Mononuclear cell (primary cell): ENCODE measurements around the gene CSK. TPM values are rescaled to one million over a fixed set of nuclear protein-coding genes. Genes with fewer than 3 reads are reported as not detected.
A peak's percentile ranks its signal among the peaks of the same experiment; 100 is the strongest.

Experiments
- H3K27me3 ChIP-seq: 2 replicates; pipeline ENCODE4 v1.6.0; 2011; ENCODE audit warnings: low read length, control low read depth; ENCODE audit not compliant: insufficient read depth
- H3K4me1 ChIP-seq: 2 replicates; pipeline ENCODE4 v1.5.1; 2011; ENCODE audit warnings: mild to moderate bottlenecking, low read length, control low read depth; ENCODE audit not compliant: insufficient read depth
- H3K4me3 ChIP-seq: 2 replicates; pipeline ENCODE4 v1.5.1; 2011; ENCODE audit warnings: mild to moderate bottlenecking, low read length, moderate library complexity
- H3K9me3 ChIP-seq: 2 replicates; pipeline ENCODE4 v1.5.1; 2011; ENCODE audit warnings: low read depth, mild to moderate bottlenecking, control low read depth, low read length
- total RNA-seq: library from RNA; depleted of rRNA; stranded (reverse); fragments of >200 nt; gene quantifications from one replicate; pipeline ENCODE4 v1.2.3, GENCODE V29; 2012

Gene CSK
- total RNA-seq, 1 donor: 84.8 TPM

GRCh38 chr15:74789171-74789631 is 7.3 kb downstream of the CSK start:
- H3K9me3 ChIP-seq: no peaks in the 10 kb centered on the region

DNA sequence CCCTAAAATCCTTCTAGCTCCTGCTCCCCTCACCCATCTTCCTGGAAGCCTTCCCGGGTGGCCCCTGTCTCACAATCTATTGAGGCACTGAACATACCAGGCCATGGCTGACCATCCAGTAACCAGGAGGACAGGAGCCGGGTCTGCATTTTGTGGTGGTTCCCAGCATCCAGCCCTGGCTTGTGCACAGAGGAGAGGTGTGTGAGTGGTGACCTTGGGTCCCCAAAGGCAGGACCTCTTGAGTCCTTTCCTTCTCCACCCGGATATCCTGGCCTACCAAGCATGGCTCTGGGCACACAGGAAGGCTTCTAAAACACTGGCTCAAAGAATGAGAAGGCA is 7.8 kb downstream of the CSK start:
- Histone ChIP-seq H3K27me3 (no peaks in the 10 kb centered on the region), H3K4me1 (peaks cover 95% of the 10 kb centered on the region), H3K4me3 (peak overlapping the region; percentile 47), H3K9me3 (no peaks in the 10 kb centered on the region)

More at GRCh38 chr15:74789171-74789631, 7.3 kb downstream of the CSK start:
- H3K27me3 ChIP-seq: no peaks in the 10 kb centered on the region
- H3K4me1 ChIP-seq: peaks cover 95% of the 10 kb centered on the region
- peak overlapping the region; percentile 47 for H3K4me3 ChIP-seq

DNA sequence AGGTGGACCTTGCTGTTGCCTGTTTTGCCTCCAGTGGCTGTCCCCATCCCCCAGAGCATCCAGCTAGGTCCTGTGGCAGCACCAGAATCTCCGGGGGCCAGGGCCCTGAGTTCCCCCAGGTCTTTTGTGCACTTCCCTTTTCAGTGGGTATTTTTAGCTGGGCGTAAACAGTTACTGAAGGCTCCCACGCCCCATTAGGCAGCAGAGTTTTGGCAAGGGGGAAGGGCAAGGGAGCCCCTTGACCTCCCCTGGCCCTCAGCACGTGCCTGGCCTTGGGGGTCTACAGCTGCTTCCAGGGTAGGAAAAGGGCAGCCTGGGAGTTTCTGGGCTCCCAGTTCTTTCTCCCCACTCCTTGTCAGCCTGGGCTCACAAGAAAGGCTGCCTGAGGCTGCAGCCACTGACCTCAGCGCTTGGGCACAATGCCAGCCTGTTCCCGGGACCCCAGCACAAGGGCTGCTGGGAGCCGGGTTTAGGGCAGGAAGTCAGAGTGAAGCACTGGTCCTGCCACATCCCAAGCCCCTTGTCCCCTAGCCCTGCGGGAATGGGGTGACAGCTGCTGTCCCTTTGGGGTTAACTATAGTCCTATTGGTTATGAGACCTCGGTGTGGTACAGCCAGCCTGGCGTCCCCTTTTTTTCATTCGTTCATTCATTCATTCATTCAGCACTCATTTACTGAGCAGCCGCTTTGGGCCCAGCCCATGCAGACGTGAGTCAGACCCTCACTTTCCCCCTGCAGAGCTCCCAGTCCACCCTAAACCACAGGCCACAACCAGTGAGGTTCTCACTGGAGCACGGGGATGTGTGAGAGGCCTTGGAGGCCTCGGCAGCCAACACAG is 8.4 kb downstream of the CSK start:
- no peaks in the 10 kb centered on the region for H3K9me3 ChIP-seq
- peak overlapping the region; percentile 47 for H3K4me3 ChIP-seq
- H3K27me3 ChIP-seq: no peaks in the 10 kb centered on the region
- H3K4me1 ChIP-seq: peaks cover 95% of the 10 kb centered on the region

GRCh38 chr15:74791007-74791406 is 9.1 kb downstream of the CSK start:
- Histone ChIP-seq H3K27me3 (no peaks in the 10 kb centered on the region), H3K4me1 (peaks cover 95% of the 10 kb centered on the region), H3K4me3 (no peak overlapping the region), H3K9me3 (no peaks in the 10 kb centered on the region)

GRCh38 chr15:74791667-74792066 is 9.8 kb downstream of the CSK start:
- Histone ChIP-seq H3K27me3 (no peaks in the 10 kb centered on the region), H3K4me1 (peaks cover 95% of the 10 kb centered on the region), H3K4me3 (no peak overlapping the region), H3K9me3 (no peaks in the 10 kb centered on the region)

- Histone ChIP-seq H3K4me1 (peaks cover 96% of the 10 kb centered on the region), H3K4me3 (no peak overlapping the region), H3K9me3 (no peaks in the 10 kb centered on the region), H3K27me3 (no peaks in the 10 kb centered on the region)
Measured at GRCh38 chr15:74792227-74793016, 10.5 kb downstream of the CSK start.

DNA sequence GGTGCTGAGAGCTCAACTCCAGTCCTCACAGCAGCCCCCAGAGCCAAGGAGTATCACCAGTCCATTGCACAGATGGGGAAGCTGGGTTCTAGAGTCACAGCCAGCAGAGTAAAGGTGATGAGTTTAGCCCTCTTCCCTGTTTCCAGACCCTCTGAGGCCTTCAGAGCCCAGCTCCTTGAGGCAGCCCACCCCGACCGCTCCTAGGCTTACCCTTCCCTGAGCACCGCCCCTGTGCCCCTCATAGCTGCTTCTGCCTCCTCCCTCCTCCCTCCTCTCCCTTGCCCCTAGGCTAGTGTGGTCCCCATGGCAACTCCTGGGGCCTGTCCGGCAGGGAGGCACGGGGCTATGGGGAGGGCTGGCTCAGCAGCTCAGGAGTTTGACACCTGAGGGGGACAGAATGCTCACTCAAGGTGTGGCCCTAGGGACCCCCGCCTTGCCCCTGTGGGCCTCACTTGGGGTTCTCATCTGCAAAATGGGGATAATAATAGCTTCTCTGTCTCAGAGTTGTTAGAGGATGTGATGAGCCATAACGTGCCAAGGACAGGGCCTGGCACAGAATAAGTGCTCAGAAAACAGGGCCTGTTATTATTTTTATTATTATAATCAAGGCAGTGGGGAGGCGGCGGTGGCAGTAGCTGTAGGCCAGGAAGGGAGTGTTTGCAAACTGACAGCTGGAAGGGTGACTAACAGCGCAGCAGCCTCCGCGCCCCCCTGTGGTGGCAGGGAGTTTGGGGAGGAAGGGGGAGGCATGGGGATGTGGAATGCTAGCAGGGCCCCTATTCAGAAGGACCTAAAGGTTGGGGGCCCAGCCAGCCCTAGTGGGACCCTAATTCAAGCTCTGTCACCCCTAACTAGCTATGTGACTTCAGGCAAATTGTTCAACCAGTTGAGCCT is 11.5 kb downstream of the CSK start:
- Histone ChIP-seq H3K4me1 (peaks cover 97% of the 10 kb centered on the region), H3K9me3 (no peaks in the 10 kb centered on the region), H3K27me3 (no peaks in the 10 kb centered on the region), H3K4me3 (no peak overlapping the region)

DNA sequence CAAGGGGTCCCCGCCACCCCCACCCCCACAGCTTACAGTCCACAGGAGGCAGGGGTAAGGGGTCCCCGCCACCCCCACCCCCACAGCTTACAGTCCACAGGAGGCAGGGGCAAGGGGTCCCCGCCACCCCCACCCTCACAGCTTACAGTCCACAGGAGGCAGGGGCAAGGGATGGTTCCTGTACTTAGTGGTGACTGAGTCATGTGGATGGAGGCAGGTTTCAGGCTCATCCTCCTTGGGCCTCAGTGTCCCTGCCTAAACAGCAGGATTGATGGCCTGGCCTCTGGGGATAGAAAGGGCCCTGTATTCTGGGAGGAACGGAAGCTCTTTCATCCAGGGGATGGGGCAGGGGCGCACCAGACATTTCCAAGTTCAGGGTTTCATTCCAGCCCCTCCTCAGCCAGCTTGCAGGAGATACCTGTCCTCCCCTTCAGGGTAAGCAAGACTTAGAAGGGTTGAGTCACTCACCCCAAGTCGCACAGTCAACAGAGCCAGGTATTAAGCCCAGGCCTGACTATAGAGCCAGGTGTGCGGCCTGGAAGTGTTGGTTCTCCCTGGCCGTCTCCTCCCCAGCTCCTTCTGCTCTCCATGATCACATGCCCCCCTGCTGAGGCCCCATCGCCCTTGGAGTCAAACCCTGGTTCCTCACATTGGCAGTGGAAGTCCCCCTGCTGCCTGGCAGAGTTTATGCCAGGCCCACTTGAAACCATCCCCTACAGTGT is 12.5 kb downstream of the CSK start:
- no peak overlapping the region for H3K4me3 ChIP-seq
- H3K9me3 ChIP-seq: no peaks in the 10 kb centered on the region
- H3K27me3 ChIP-seq: no peaks in the 10 kb centered on the region
- peaks cover 97% of the 10 kb centered on the region for H3K4me1 ChIP-seq

- no peaks in the 10 kb centered on the region for H3K9me3 ChIP-seq
- H3K27me3 ChIP-seq: no peaks in the 10 kb centered on the region
- no peak overlapping the region for H3K4me3 ChIP-seq
- peaks cover 97% of the 10 kb centered on the region for H3K4me1 ChIP-seq
Measured at GRCh38 chr15:74794970-74795349, 13.1 kb downstream of the CSK start.

- Histone ChIP-seq H3K4me1 (peaks cover 95% of the 10 kb centered on the region), H3K27me3 (no peaks in the 10 kb centered on the region), H3K4me3 (no peak overlapping the region), H3K9me3 (no peaks in the 10 kb centered on the region)
Measured at GRCh38 chr15:74795966-74796625, 14.2 kb downstream of the CSK start.

- Histone ChIP-seq H3K4me3 (no peak overlapping the region), H3K4me1 (peaks cover 70% of the 10 kb centered on the region), H3K9me3 (no peaks in the 10 kb centered on the region), H3K27me3 (no peaks in the 10 kb centered on the region)
Measured at GRCh38 chr15:74798388-74799254, 16.7 kb downstream of the CSK start.

GRCh38 chr15:74799255-74799855 is 17.5 kb downstream of the CSK start:
- H3K4me1 ChIP-seq: peaks cover 66% of the 10 kb centered on the region
- H3K27me3 ChIP-seq: no peaks in the 10 kb centered on the region
- no peaks in the 10 kb centered on the region for H3K9me3 ChIP-seq
- H3K4me3 ChIP-seq: no peak overlapping the region
